ENCODE measurements around the gene CYB5D1. TPM values are rescaled to one million over a fixed set of nuclear protein-coding genes. Genes with fewer than 3 reads are reported as not detected.

Gene CYB5D1
- total RNA-seq, 1 experiment from 2014 or later, result 18.0 TPM

DNA sequence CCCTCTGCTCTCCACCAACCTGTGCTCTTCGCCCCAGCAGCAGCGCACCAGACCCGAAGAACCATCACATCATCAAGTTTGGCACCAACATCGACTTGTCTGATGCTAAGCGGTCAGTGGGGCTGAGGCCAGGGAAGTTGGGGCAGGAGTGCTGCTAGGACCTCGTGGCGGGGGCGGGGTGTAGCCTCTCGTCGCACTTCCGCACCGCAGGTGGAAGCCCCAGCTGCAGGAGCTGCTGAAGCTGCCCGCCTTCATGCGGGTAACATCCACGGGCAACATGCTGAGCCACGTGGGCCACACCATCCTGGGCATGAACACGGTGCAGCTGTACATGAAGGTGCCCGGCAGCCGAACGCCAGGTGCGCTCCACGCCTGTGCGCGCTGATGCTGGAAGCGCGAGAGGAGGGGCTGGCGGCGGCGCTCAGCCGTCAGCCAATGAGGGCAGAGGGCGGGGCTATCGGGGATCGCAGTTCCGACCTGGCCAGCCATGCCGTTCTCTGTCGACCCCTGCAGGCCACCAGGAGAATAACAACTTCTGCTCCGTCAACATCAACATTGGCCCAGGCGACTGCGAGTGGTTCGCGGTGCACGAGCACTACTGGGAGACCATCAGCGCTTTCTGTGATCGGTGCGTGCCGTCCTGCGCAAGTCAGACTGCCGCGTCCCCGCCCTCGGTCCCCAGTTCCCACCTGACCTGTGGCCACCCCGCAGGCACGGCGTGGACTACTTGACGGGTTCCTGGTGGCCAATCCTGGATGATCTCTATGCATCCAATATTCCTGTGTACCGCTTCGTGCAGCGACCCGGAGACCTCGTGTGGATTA, 6.2 kb upstream of the CYB5D1 start:
- H3K36me3 Mint-ChIP-seq (ENCODE audit: insufficient read depth in 1 of 3, low read depth in 3 of 3), result peaks cover 2 to 45% (median 32%) of the 10 kb centered on the region in 3 experiments; a peak in 5 of 7 replicates
- Histone ChIP-seq H3K4me1 (ENCODE audit: insufficient read depth, low read length) (no peaks in the 10 kb centered on the region; the same call in 1 of the 2 replicates), H3K23me2 (ENCODE audit: insufficient read length, low read depth, low read length, poor library complexity, severe bottlenecking) (peaks cover 22% of the 10 kb centered on the region), H2BK20ac (ENCODE audit: low read depth, low read length, poor library complexity, severe bottlenecking) (no peak overlapping the region), H3K79me2 (ENCODE audit: insufficient read depth, low read length) (no peaks in the 10 kb centered on the region), H4K8ac (replicated peaks; ENCODE audit: insufficient read length, low read depth, low read length) (no peak overlapping the region), H2AK5ac (ENCODE audit: insufficient read length, low read length) (no peak overlapping the region), H2AFZ (ENCODE audit: low read length) (no peak overlapping the region), H3K9ac (ENCODE audit: extremely low read depth, insufficient read length, low read length) (no peak overlapping the region), H3K18ac (ENCODE audit: insufficient read length, low read depth, low read length) (no peak overlapping the region), H3K9me3 (ENCODE audit: control insufficient read depth, low read depth, low read length) (no peaks in the 10 kb centered on the region), H4K20me1 (ENCODE audit: control insufficient read depth, insufficient read depth, insufficient read length) (no peaks in the 10 kb centered on the region), H3K27ac (ENCODE audit: insufficient read length, low read depth, low read length) (no peak overlapping the region), H4K91ac (ENCODE audit: insufficient read length, low read depth, low read length) (no peak overlapping the region), H3K79me1 (ENCODE audit: insufficient read depth, low read depth, low read length, poor library complexity, severe bottlenecking) (no peaks in the 10 kb centered on the region), H4K5ac (ENCODE audit: insufficient read length, low read depth, low read length) (no peak overlapping the region), H3K14ac (ENCODE audit: insufficient read depth, low read length) (no peak overlapping the region; the same call in 1 of the 2 replicates), H3K4me2 (ENCODE audit: insufficient read depth, insufficient read length, low read length) (peak overlapping the region; percentile 74), H2BK15ac (ENCODE audit: low read depth, low read length) (no peak overlapping the region), H3K23ac (ENCODE audit: insufficient read length, low read depth, low read length) (no peak overlapping the region), H2BK5ac (ENCODE audit: insufficient read length, low read length) (no peak overlapping the region), H3K27me3 (ENCODE audit: insufficient read depth, low read length) (peaks cover 30% of the 10 kb centered on the region; the same call in 1 of the 2 replicates), H3K56ac (ENCODE audit: insufficient read length, low read depth, low read length) (no peak overlapping the region), H2BK120ac (ENCODE audit: low read depth, low read length, poor library complexity, severe bottlenecking) (no peak overlapping the region), H2BK12ac (ENCODE audit: insufficient read length, low read depth, low read length) (no peak overlapping the region), H3T11ph (ENCODE audit: low read length) (no peak overlapping the region), H3K4ac (ENCODE audit: low read depth, low read length) (no peak overlapping the region)
- H3K4me1 Mint-ChIP-seq, result peaks cover 16 to 31% of the 10 kb centered on the region in 2 experiments
- H3K4me3 Mint-ChIP-seq, result peak overlapping the region; percentile 72 to 84
- WGBS (ENCODE audit: extremely low coverage, insufficient read length, low lambda C conversion rate), result no CpG with 5 or more reads among the region's 60 CpGs
- peaks cover 18% of the 10 kb centered on the region for H3K27me3 Mint-ChIP-seq (ENCODE audit: low read depth)
- H3K9me3 Mint-ChIP-seq, result 0 out of 5 replicates have a peak, but pooled peaks cover 0 to 3% of the 10 kb centered on the region in 2 experiments
- peak overlapping the region in 1 of 3 experiments; percentile 68; a peak in 3 of 7 replicates for H3K27ac Mint-ChIP-seq
- TF ChIP-seq, protein P1, sequence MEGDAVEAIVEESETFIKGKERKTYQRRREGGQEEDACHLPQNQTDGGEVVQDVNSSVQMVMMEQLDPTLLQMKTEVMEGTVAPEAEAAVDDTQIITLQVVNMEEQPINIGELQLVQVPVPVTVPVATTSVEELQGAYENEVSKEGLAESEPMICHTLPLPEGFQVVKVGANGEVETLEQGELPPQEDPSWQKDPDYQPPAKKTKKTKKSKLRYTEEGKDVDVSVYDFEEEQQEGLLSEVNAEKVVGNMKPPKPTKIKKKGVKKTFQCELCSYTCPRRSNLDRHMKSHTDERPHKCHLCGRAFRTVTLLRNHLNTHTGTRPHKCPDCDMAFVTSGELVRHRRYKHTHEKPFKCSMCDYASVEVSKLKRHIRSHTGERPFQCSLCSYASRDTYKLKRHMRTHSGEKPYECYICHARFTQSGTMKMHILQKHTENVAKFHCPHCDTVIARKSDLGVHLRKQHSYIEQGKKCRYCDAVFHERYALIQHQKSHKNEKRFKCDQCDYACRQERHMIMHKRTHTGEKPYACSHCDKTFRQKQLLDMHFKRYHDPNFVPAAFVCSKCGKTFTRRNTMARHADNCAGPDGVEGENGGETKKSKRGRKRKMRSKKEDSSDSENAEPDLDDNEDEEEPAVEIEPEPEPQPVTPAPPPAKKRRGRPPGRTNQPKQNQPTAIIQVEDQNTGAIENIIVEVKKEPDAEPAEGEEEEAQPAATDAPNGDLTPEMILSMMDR (conservative IDR thresholded peaks at IDR 0.05), result peak; percentile 96
- peak; percentile 98 for DNase-seq
